Lower leg skin (tissue), 4 donors: ENCODE results near the gene TMEM30B. TPM values are rescaled to one million over a fixed set of nuclear protein-coding genes. Genes with fewer than 3 reads are reported as not detected.

Source experiments
- DNase-seq, 2 donors: peaks; one replicate each; pipeline ENCODE4 v3.0.0-alpha.2; 2019; ENCODE audit warnings: low spot score in 2 of 2
- H3K4me3 ChIP-seq: fragments of 200-600 bp; sonication (generic); 2 replicates; pipeline ENCODE4 v1.5.1; 2017; ENCODE audit warnings: mild to moderate bottlenecking, low read depth; ENCODE audit not compliant: poor library complexity, severe bottlenecking
- POLR2A ChIP-seq, 2 donors: fragments of 450-650 bp; IDR thresholded peaks; one replicate each; pipeline ENCODE4 v1.6.1; 2016 to 2017; ENCODE audit warnings: antibody characterized with exemption in 2 of 2, mild to moderate bottlenecking in 1 of 2, moderate library complexity in 1 of 2
- WGBS, 2 donors: methylation state at CpG; one replicate each; pipeline ENCODE4 v1.1.5; 2018; 5-methylcytosine and 5-hydroxymethylcytosine counted together
- intact Hi-C: fragments of 100-400 bp; cut with DNase I; formaldehyde crosslinking; loops from one replicate; pipeline ENCODE4 v1.15.0; 2023; ENCODE audit warnings: low total_unique reads
- total RNA-seq, 4 donors: library from RNA; depleted of rRNA; stranded (reverse); fragments of >200 nt; gene quantifications; one replicate each; pipeline ENCODE4 v1.1.0, GENCODE V29; 2016
- TF ChIP-seq, protein P1 (sequence below), 3 donors: fragments of 450-650 bp; IDR thresholded peaks; one replicate each; pipeline ENCODE4 v1.5.1; 2016; ENCODE audit warnings: antibody characterized with exemption in 3 of 3, mild to moderate bottlenecking in 3 of 3, moderate library complexity in 2 of 3

Gene TMEM30B
- total RNA-seq, 4 donors from 2014 or later: 25.1 to 43.6 (median 34.8) TPM

- intact Hi-C loops: no loop called here
- 90 to 98% methylated on average over 1 of the region's 1 CpG for WGBS, 2 donors
- H3K4me3 ChIP-seq: no peak overlapping the region
- TF ChIP-seq, protein P1, sequence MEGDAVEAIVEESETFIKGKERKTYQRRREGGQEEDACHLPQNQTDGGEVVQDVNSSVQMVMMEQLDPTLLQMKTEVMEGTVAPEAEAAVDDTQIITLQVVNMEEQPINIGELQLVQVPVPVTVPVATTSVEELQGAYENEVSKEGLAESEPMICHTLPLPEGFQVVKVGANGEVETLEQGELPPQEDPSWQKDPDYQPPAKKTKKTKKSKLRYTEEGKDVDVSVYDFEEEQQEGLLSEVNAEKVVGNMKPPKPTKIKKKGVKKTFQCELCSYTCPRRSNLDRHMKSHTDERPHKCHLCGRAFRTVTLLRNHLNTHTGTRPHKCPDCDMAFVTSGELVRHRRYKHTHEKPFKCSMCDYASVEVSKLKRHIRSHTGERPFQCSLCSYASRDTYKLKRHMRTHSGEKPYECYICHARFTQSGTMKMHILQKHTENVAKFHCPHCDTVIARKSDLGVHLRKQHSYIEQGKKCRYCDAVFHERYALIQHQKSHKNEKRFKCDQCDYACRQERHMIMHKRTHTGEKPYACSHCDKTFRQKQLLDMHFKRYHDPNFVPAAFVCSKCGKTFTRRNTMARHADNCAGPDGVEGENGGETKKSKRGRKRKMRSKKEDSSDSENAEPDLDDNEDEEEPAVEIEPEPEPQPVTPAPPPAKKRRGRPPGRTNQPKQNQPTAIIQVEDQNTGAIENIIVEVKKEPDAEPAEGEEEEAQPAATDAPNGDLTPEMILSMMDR (IDR thresholded peaks at IDR 0.05): no peak
- no peak for DNase-seq
Measured at GRCh38 chr14:61326146-61326545, 45.0 kb upstream of the TMEM30B start.

GRCh38 chr14:61325166-61325565 lies 44.0 kb upstream of the TMEM30B start:
- no peak for DNase-seq
- no peak overlapping the region for H3K4me3 ChIP-seq
- intact Hi-C loops: no loop called here
- WGBS, 2 donors: 94 to 97% methylated on average over 1 of the region's 1 CpG
- TF ChIP-seq, protein P1 (IDR thresholded peaks at IDR 0.05): no peak
- TF ChIP-seq POLR2A (IDR thresholded peaks at IDR 0.05): no peak

DNA sequence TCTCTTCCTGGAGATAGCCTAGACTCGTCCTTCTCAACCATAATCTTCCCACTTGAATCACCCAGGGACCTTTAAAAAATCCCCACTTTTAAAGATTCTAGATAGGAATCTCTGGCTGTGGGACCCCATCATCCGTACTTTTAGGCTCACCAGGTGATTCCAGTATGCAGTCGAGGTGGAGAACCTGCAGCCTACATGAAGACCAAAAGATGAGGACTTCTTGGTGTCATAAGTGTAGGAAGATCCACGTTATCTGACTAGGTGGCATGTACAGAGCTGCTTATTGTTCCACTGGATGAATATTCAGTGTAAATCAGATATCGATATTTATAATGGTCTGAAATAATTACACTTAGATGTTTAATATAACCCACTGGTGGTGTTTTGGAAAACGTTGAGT lies 42.8 kb upstream of the TMEM30B start:
- DNase-seq: no peak
- WGBS, 2 donors: 68 to 72% methylated on average over 6 of the region's 6 CpGs
- intact Hi-C loops: no loop called here
- no peak overlapping the region for H3K4me3 ChIP-seq
- TF ChIP-seq, protein P1 (IDR thresholded peaks at IDR 0.05): no peak
- no peak for TF ChIP-seq POLR2A (IDR thresholded peaks at IDR 0.05)

DNA sequence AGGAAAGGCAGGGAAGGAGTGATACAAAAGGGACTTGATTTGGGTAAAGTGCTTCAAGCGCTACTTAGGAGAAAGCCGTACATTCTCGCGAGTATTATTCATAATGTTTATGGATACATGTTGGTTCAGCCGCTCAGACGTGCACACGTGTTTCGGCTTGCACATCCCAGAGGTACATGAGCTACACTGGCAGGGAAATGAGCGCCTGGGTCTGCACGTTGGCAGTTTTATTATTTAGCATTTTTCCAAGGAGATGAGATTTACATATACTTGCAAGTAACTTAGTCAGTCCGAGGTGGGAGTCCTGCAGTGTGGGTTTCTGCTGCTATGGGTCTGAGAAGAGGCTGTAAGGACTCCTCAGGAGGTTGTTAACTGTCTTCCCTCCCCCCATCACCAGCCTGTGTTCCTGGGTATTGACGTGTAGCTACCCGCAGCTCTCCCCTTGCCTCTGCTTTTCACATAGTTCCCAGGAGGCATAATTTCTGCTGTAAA lies 41.7 kb upstream of the TMEM30B start:
- H3K4me3 ChIP-seq: peak overlapping the region; percentile 76
- intact Hi-C loops: no loop called here
- 8 to 19% methylated on average over 13 of the region's 13 CpGs for WGBS, 2 donors
- TF ChIP-seq, protein P1 (IDR thresholded peaks at IDR 0.05): no peak
- DNase-seq: peak in 1 of 2 donors; percentile 69

GRCh38 chr14:61322011-61322798 lies 41.1 kb upstream of the TMEM30B start:
- H3K4me3 ChIP-seq: peak overlapping the region; percentile 76
- TF ChIP-seq, protein P1 (IDR thresholded peaks at IDR 0.05): no peak
- TF ChIP-seq POLR2A (IDR thresholded peaks at IDR 0.05): no peak
- peak in 1 of 2 donors; percentile 94 for DNase-seq
- 3% methylated on average over 43 to 46 of the region's 63 CpGs for WGBS, 2 donors
- intact Hi-C loops: no loop called here
